HG02981 (cell line): Measurements from ENCODE around the gene AP1M2.

Source experiments
- ATAC-seq: cut with Tn5 transposase; IDR thresholded peaks from one replicate; pipeline ENCODE4 v1.9.1; 2021; ENCODE audit warnings: mild to moderate bottlenecking, moderate library complexity; ENCODE audit not compliant: unreplicated experiment

The AP1M2 gene

DNA sequence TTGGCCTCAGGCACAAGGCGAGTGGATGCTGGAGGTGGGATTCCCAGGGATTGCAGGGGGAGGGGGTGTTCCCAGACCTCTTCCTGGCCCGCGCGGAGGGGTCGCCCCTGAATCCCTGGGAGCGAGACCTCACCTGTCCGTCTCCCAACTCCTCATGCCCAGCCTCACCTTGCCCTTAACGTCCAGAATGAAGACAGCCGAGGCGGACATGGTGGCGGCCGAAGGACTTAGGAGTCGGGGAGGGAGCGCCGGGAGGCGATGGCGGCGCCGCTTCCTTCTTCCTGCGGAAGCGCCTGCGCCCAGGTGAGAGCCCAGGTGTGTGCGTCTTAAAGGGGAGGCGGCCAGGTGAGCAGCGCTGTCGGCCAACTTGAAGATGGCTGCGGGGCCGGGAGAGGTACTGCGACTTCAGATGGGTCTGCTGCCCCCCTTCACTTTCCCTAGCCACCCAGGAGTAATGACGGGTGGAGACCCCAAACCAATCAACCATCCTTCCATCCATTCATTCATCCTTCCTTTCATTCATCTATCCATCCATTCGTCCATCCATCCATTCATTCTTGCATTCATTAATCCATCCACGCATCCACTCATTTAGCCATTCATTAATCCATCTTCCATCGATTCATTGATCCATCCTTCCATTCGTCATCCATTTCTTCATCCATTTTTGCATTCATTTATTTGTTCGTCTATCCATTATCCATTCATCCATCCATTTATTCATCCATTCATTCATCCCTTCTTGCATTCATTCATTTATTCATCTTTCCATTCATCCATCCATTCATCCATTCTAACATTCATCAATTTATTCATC lies at the start of gene AP1M2:
Gene AP1M2, minus strand, starts transcription at position 291 of the 817 bp plus-strand sequence. Its CDS starts 81 bp downstream, at position 210.
- ATAC-seq: no peak

GRCh38 chr19:10636304-10636972 lies 49.3 kb upstream of the AP1M2 start:
- no peak for ATAC-seq

- ATAC-seq: no peak
Observed at GRCh38 chr19:10634963-10635362, 47.9 kb upstream of the AP1M2 start.

DNA sequence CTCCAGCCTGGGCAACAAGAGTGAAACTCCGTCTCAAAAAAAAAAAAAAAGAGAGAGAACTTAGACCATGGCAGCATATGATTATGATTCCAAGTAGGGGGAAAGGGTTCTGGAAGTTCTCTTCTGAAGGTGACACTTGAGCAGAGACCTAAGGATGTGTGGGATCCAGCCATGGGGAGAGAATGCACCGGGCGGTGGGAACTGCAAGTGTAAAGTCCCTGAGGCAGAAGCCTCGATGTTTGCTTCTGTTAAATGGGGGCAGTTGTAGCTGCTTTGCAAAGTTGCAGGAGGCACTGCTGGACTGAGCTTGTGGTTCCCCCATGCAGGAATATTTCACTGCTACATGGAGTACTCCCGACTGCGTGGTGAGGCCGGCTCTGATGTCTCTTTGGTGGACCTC lies 47.3 kb upstream of the AP1M2 start:
- ATAC-seq: no peak

GRCh38 chr19:10631874-10632273 lies 44.8 kb upstream of the AP1M2 start:
- no peak for ATAC-seq

- no peak for ATAC-seq
Observed at GRCh38 chr19:10625762-10626138, 38.6 kb upstream of the AP1M2 start.

DNA sequence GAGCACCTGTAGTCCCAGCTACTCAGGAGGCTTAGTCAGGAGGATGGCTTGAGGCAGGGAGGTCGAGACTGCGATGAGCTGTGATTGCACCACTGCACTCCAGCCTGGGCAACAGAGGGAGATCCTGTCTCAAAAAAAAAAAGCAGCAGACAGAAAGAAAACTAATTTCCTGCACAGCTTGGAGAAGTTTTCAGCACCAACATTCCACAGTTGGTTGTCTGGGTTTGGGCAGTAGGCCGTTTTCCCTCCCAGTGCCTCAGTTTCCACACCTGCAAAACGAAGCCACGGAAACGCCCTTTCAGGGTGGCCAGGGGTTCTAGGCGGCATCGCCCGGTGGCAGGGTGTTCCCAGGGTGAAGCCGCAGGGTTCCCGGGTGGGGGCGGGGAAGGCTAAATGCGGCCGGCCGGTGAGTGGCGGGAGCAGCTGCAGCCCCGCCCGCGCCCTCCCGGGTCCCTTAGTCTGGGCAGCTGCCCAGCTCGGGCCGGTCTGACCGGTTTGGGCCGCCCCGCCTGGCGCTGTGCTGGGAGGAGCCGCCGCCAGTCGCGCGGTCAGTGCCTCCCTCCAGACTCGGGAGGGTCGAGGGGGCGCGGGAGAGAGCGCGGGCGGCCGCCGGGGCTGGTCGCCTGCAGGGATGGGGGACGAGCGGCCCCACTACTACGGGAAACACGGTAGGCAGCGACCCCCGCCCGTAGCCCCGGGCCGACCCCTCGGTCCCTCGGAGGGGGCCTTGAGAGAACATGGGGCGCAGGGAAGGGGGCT lies 38.1 kb upstream of the AP1M2 start, which contains the start of gene SLC44A2:
Gene SLC44A2, plus strand, starts transcription at position 551 of the 759 bp plus-strand sequence. Its CDS starts 81 bp downstream, at position 632.
- no peak for ATAC-seq

DNA sequence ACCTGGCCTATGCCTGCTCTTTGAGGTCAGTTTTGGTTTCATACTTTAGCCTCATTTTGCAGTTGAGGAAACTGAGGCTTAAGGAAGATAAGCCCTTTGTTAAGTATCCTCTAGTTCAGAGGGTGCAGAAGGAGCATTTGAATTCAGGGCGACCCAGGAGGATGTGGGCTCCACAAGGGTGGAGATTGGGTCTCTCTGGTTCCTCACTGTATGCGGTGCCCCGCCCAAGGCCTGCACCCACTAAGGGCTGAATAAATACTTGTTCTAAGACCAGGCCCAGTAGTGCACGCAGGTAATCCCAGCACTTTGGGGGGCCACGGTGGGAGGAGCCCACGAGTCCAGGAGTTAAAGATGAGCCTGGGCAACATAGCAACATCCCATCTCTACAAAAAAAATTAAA lies 37.5 kb upstream of the AP1M2 start:
- ATAC-seq: no peak

- ATAC-seq: no peak
Observed at GRCh38 chr19:10621966-10622365, 34.9 kb upstream of the AP1M2 start.

- no peak for ATAC-seq
Observed at GRCh38 chr19:10620786-10621185, 33.7 kb upstream of the AP1M2 start.

GRCh38 chr19:10618846-10619245 lies 31.7 kb upstream of the AP1M2 start:
- no peak for ATAC-seq

DNA sequence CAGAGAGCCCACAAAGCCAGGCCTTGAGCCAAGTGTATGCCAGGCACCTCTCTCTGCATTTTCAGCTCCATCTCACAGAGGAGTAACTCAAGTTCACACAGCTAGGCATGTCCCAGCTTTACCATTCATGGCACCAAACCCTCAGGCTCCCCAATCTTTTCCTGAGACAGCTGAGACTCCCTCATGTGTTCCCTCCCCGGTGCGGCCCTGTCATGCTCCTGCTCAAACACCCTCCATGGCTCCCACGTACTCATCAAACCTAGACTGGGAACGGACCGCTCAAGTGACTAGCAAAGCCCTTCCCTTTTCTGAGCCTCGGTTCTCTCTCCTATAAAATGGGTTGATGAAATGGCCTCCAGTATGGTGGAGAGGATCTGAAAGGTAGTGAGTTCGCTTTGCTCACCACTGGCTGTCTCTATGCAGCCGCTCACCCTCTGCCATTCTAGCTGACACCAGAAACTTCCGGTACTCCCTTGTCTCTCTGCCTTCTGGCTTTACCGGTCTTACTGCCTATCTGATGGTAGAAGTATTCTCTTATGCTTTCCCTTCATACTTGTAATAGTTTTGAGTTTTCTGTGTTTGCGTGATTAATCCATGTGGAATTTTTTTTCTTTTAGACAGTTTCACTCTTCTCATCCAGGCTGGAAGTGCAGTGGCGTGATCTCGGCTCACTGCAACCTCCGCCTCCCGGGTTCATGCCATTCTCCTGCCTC lies 30.5 kb upstream of the AP1M2 start:
- ATAC-seq: no peak

GRCh38 chr19:10615429-10616023 lies 28.4 kb upstream of the AP1M2 start:
- no peak for ATAC-seq

GRCh38 chr19:10612499-10613119 lies 25.5 kb upstream of the AP1M2 start:
- no peak for ATAC-seq

- ATAC-seq: no peak
Observed at GRCh38 chr19:10611907-10612306, 24.8 kb upstream of the AP1M2 start.

GRCh38 chr19:10604460-10604980 lies 17.4 kb upstream of the AP1M2 start:
- ATAC-seq: peak; percentile 31

DNA sequence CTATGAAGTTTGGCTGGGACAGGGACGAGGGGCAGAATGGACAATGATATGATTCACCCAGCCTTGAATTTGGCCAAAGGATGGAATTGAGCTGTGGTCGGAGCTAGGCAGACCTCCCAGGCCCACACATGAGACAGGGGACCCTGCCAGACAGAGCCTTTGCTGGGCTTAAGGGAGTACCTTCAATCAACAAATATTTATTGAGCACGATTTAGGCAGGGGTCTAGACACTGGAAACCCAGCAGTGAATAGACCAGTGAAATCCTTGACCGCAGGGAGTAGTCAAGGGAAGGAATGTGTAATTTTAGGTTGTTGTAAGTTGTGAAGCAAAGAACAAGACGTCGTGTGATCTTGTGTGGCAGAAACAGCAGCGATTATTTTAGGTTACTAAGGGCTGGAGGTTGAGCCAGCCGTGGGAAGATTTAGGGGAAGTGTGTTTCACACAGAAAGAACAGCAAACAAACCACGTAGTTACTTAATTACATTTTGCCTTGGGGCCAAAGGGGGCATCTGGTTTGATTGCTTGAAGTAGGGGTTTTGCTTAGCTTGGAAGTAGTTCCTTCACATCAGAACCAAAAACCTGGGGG lies 16.9 kb upstream of the AP1M2 start:
- peak; percentile 29 for ATAC-seq

DNA sequence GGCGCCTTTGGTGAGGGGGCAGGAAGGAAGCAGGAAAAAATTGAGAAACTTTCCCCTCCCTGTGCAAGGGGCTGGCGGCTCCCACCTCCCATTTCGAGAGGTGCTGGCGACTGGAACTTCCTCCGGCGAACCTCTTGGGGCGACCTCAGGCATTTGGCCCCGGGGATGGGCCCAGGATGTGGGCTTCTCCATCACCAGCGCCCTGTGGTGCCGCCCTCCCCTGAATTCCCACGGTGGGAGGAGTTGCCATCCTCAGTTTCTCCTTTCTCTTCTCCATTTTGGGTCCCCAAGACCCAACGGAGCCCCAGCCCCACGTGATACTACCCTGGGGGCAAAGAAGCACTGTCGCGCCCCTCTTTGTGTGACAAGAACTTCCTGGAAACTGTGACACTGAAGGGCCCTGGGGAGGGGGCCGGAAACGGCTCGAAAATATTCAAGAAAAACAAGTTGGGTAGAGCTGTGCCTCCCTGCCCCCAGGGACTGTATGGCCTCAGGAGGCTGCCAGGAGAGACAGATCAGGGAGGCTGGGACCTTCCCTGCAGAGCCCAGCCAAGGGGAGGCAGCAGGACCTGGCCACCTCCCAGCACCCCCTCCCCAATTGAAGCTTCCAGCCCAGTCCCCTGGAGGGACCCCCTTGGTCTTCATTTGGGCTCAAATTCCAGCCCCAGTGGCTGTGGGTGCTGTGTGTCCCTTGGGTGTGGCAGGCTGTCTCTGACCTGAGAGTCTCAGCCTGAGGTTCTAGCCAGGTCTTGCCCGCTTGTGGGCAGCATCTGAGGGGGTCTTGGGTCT lies 16.2 kb upstream of the AP1M2 start:
- ATAC-seq: peak; percentile 38
